ENCODE measurements around the gene PIGL.

DNA sequence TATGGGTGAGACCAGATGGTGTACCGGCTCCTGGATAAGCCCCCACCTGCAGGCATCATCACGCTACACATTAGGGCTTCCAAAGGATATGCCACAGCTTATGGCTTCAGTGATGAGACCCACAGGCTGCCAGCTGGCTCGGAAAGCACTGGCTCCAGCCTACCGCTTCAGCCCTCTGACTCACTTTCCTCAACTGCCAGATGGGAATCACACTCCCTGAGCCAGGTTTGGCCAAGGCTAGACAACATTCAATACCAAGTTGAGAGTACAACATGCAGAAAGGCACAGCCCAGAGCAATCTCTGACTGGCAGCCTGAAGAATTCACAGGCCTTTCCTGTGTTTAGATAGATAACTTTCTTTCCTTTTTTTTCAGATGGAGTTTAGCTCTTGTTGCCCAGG is 126.0 kb downstream of the PIGL start:
- TF ChIP-seq GATA2 (IDR thresholded peaks at IDR 0.05; ENCODE audit: low read depth, low read length): no peak
- TF ChIP-seq GATA3 (IDR thresholded peaks at IDR 0.05; ENCODE audit: low read depth, low read length): no peak
